Activated naive CD4-positive, alpha-beta T cell treated with Interleukin-2 at 50 U/mL for 16 hours (primary cell): ENCODE data around the gene OR3A3.
"Not testable (repeated sequence)": the region's sequence is repeated elsewhere in the genome, so short reads cannot be mapped to it uniquely, and the experiment has no call there.

Experiments
- DNase-seq: peaks from one replicate; pipeline ENCODE4 v3.0.0-alpha.2; 2020

The OR3A3 gene

DNA sequence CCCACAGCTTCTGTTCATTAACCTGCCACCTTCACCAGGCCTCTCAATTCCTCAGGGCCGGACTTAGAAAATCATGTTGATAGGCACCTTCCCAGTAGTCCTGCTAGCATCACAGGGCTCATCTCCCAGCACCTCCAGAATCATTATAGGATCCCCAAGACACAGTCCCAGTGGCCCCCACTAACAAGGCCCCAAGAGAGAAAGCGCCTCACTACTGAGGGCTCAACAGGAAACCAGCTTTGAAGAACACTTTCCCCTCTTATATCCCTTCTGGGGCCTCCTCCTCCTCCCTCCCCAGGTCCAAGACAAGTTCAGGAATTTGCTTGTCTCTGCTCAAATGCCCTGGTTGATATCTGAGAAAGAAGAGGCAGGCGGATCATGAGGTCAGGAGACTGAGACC lies at the start of gene OR3A3:
TSS of gene OR3A3 (plus strand) at position 301 of the 400 bp plus-strand sequence.
- no peak for DNase-seq

DNA sequence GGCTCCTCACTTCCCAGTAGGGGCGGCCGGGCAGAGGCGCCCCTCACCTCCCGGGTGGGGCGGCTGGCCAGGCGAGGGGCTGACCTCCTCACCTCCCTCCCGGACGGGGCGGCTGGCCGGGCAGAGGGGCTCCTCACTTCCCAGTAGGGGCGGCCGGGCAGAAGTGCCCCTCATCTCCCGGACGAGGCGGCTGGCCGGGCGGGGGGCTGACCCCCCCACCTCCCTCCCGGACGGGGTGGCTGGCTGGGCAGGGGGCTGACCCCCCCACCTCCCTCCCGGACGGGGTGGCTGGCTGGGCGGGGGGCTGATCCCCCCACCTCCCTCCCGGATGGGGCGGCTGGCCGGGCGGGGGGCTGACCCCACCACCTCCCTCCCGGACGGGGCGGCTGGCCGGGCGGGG lies 40.0 kb upstream of the OR3A3 start:
- not testable (repeated sequence) for DNase-seq

DNA sequence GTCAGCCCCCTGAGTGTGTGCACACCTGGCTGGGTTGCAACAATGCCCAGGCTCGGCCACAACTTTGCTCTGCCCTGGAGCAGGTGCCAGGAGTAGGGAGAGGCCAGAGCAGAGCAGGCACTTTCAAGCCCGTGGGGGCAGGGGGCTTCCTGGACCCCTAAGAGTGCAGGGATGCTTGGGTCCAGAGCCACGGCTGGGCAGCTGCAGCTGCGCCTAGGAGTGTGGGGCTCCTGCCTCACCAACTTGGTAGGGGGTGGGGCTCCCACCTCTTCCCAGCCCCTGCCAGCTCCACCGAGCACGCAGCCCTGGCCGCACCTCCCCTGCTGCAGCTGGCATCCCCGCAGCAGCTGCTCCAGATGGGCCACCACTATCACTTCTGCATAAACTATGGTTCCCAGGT lies 32.8 kb upstream of the OR3A3 start:
- no peak for DNase-seq

DNA sequence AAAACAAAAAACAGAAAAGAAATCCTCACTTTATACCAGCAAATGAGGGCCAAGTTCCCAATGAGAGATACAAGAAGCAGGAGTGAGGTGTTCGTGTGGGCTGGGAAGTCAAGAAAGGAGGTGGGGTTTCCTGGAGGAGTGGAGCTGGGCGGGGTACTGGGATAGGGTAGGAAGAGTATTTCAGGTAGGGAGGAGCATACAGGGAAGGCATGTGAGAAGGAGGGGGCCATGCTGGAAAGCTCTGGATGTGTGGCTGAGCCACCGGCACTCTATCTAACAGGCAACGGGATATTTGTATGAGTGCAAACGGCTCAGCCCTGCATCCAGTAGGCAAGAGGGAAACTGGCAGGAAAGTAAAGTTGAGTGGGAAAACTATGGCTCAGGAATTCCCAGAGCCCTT lies 29.2 kb upstream of the OR3A3 start:
- DNase-seq, result no peak

DNA sequence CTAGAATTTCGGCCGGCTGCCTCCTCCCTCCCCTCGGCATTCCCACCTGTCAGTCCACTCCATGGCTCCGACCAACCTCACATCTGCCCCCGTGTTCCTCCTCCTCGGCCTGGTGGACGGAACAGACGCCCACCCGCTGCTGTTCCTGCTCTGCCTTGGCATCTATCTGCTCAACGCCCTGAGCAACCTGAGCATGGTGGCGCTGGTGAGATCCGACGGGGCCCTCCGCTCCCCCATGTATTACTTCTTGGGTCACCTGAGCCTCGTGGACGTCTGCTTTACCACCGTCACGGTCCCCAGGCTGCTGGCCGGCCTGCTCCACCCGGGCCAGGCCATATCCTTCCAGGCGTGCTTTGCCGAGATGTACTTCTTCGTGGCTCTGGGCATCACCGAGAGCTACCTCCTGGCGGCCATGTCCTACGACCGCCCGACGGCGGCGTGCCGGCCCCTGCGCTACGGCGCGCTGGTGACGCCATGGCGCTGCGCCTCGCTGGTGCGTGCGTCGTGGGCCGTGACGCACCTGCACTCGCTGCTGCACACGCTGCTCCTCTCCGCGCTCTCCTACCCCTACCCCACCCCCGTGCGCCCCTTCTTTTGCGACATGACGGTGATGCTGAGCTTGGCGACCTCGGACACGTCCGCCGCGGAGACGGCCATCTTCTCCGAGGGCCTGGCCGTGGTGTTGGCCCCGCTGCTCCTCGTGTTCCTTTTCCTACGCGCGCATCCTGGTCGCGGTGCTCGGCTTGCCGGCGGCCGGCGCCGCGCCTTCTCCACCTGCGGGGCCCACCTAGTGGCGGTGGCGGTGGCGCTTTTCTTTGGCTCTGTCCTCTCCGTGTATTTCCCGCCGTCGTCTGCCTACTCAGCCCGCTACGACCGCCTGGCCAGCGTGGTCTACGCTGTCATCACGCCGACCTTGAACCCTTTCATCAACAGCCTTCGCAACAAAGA lies 25.0 kb upstream of the OR3A3 start, which contains the start of gene OR3A2:
TSS of gene OR3A2 (minus strand) at position 440 of the 948 bp plus-strand sequence.
- peak; percentile 52 for DNase-seq

DNA sequence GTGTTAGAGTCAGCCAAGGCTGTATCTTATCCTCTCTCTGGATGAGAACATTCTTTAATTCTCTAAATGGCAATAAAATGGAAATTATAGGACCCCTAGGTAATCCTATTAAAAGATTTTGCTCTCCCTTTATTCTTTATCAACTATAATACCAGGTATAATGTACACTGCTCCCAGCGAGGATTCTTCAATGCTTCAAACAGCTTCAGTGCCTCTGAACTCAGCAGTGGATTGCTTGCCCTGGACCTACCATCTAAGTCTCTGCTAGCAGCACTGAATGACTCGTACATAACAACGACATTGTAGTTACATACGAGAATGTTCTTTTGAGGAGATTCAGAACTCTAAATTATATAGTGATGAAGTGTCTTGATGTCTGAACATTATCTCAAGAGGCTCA lies 21.4 kb upstream of the OR3A3 start:
- no peak for DNase-seq

DNA sequence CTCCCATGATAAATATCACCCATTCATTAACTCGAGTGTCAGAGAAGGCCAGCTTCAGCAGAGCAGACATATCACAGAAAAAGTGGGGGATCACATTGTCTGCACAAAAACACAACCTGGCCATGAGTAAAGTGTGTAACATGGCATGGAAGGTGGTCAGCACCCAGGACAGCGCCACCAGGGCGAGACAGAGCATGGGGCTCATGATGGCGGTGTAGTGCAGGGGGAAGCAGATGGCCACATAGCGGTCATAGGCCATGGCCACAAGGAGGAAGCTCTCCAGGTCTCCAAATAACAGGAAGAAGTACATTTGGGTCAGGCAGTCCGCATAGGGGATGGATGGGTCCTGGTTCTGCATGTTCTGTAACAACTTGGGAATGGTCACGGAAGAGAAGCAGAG lies 13.4 kb upstream of the OR3A3 start:
- not testable (repeated sequence) for DNase-seq

DNA sequence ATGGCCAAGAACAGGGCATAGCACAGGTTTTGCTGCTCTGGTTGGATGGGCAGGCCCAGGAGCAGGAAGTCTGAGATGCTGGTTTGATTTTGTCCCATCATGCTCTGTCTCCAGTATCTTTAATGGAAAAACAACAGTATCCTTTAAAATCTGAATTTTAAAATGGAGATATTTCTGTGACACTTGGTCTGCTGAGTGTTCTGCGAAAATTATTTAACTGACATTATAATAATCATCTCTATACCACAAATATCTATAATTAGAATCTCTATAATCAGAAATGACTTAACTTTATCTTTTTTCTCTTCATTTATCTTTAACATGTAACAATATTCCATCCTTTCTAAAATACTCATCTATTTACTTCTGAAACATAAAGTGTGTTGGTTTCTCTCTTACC lies 12.9 kb upstream of the OR3A3 start, which contains the start of gene OR1E1:
TSS of gene OR1E1 (minus strand) at position 101 of the 400 bp plus-strand sequence. CDS start at position 101, 0 bp downstream.
- DNase-seq, result no peak

DNA sequence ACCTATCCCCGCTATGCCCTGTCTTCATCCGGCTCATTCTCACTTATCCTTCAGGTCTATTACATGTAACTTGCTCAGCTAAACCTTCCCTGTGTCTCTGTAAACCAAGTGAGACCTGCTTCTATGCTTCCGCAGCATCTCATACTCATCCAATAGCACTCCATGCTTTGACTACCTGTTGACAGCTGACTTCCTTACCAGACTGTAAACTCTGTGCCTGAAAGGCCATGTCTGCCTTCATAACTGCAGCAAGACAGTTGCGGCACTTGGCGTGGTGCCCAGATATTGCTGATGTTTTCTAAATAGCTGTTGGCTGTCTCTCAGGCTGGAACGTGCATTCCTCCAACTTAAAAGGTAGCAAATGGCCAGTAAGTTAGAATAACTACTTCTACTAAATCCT lies 11.1 kb upstream of the OR3A3 start:
- DNase-seq, result no peak

DNA sequence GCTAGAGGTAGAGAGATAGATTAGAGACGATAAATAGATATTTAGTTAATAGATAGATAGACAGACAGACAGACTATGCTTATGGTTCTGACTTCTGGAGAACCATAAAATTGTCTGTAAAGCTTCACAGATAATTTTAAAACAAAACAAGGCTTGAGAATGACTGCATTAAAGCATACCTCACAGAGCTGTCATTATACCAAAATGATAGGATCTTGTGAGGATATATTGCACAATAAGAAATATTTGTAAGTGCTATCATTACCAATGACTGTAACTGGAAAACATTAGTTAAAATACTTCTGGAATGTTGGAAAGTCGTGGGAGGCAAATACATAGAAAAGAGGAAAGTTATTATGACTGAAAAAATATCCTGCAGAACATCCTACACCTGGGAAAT lies 9.4 kb upstream of the OR3A3 start:
- no peak for DNase-seq

DNA sequence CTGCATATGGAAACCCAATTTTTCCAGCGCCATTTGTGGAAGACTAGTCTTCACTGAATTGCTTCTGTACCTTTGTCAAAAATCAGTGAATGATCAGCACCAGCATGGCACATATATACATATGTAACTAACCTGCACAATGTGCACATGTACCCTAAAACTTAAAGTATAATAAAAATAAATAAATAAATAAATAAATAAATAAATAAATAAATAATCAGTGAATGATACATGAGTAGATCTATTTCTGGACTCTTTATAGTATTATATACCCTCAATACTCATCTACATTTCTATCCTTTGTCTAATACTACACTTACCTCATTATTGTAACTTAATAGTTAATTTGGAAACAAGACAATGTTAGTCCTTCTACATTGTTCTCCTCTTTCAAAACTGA lies 7.3 kb upstream of the OR3A3 start:
- DNase-seq, result not testable (repeated sequence)

DNA sequence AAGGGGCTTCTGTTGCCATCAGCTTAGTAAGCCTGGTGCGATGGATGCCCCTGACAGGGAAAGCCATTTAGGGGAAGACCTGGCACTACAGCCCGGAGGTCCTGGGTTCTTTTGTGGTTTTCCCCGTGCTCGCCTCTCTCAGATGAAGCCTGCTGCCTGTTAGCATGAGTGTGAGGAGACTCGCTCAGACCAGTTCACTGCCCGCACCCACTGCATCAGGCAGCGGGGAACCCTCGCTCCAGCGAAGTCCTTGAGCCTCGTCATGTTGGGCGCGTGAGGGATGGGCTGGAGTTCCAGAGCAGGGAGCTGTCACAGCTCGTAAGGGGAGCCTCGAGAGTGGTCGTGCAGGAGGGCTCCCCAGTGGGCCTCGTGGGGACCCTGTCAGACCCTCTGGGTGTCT lies 1.0 kb downstream of the OR3A3 start:
- not testable (repeated sequence) for DNase-seq

DNA sequence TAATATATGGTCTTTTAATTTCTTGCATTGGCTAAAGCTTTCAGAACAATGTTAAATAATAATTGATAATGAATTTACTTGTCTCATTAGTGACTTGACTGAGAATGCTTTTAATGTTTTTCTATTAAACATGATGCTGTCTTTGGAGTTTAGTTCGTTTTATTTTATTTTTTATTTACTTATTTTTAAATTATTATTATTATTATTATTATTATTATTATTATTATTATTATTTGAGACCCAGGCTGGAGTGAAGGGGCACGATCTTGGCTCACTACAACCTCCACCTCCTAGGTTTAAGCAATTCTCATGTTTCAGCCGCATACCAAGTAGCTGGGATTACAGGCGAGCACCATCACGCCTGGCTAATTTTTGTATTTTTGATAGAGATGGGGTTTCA lies 4.4 kb downstream of the OR3A3 start:
- DNase-seq, result no peak

DNA sequence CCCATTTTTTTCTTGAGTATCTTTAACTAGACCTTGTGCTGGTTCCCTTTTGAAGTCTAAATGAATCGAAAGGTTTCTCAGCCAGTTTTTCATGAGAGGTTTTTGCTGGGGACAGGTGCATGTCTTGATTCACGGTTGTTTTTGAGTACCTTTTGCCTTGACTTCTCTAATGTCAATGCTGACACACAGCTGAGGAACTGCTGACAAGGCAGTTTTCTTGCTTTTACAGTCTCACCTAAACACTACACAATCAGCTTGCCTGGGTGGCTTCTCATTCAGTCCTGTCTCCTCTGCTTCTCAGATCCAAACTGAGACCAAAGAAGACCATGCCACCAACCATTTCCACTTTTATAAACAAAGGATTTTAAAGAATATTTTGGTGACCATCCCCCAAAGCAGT lies 7.1 kb downstream of the OR3A3 start:
- DNase-seq, result no peak

DNA sequence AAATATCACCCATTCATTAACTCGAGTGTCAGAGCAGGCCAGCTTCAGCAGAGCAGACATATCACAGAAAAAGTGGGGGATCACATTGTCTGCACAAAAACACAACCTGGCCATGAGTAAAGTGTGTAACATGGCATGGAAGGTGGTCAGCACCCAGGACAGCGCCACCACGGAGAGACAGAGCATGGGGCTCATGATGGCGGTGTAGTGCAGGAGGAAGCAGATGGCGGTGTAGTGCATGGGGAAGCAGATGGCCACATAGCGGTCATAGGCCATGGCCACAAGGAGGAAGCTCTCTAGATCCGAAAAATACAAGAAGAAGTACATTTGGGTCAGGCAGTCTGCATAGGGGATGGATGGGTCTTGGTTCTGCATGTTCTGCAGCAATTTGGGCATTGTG lies 22.0 kb downstream of the OR3A3 start:
- DNase-seq, result not testable (repeated sequence)

DNA sequence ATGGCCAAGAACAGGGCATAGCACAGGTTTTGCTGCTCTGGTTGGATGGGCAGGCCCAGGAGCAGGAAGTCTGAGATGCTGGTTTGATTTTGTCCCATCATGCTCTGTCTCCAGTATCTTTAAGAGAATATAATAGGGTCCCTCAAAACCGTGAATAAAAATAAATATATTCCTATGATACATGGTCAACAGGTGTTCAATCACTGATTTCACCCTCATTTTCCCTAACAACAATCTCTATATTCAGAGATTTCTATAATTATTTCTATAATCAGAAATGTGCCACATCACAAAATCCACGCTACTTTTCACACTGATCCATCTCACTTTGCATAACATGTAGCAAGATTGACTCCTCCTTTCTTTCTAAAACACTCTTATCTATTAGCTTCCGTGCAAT lies 22.6 kb downstream of the OR3A3 start, which contains the start of gene OR1E2:
TSS of gene OR1E2 (minus strand) at position 101 of the 400 bp plus-strand sequence. CDS start at position 101, 0 bp downstream.
- no peak for DNase-seq

DNA sequence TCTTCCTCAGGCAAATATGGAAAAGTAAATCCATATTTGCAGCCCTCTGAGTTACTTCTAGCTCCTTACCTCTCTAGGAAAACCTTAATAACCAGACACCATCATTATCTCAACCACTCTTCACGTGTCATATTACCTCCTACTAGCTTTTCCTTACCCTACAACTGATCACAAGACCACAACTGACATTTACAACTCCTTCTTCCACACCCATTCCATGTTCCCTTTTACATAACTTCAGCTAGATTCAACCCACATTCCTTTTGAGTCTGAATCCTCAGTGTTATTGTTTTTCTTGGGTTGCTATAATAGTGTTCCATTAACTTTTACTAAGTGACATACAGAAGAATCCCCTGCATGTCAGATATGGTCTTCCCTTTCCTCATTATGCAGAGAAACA lies 27.2 kb downstream of the OR3A3 start:
- DNase-seq, result no peak

DNA sequence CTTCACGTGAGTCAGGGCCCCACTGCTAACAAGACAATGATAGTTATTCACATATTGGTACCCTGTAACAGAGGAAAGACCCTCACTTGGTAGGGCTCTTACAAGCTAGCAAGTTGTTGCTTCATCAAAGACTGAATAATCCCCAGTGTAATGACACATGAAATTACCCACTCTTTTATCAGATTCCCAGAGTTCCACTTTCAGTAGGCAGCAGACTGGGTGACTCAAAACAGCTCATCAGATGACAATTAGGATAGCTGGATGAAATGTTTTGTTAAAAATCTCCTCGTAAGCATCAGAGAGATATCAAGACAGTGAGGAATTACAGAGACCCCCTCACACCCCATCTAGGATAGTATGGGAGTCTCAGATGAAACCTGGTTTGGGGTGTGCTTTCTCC lies 29.3 kb downstream of the OR3A3 start:
- no peak for DNase-seq

DNA sequence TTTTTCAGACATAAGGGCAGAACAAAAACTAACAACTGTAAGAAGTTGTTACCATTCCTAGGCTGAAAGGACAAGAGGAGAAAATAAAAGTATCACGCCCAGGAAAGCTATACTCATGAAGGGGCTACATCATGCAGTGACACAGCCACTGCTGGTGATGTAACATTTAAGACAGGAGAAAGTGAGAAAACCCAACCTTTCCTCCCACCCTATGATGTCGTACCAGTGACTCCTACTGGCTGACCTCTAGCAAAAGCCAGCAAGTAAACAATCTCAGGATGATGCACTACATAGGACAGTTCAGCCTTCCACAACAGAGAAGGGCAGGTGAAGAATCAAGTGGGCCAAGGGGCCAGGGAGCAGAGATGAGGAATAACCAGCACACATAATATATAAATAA lies 36.5 kb downstream of the OR3A3 start:
- no peak for DNase-seq

DNA sequence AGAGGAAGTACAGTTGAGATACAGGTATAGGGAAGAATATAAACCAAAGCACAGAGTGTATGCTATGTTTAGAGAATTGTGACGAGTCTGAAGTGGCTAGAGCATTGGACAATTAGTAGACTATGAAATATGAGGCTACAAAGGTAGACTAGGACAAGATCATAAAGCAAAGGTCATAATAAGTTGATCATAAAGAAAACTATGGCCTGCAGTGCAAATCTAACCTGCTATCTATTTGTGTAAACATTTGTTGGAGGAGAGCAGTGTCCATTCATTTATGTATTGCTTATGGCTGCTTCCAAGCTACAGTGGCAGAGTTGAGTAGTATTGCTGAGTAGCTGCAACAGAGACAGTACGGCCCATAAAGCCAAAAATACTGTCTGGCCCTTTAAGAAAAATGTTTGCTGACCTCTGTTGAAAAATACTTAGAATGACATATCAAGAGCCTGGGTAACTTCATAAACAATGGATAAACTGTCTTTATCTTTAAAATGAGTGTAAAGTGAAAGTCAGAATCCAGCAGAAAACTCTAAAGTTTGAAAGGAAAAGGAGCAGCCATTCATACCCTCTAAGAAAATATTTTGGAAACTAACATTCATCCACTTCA lies 37.0 kb downstream of the OR3A3 start:
- DNase-seq, result no peak

DNA sequence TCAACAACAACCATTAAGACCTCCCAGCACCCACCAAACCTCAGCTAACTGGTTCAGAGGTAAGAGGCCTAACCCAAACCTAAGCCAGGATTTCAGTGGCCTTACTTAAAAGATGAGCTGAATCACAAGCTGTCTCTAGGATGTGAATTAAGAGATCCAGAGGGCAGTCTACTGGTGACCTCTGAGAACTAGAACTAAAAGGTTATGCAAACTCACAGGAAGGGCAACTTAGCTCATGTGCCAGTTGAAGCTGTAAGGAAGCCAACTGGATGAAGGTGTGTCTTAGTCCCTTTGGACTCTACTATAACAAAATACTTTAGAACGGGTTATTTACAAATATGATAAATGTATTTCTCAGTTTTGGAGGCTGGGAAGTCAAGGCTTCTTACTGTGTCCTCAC lies 55.2 kb downstream of the OR3A3 start:
- DNase-seq, result not testable (repeated sequence)

DNA sequence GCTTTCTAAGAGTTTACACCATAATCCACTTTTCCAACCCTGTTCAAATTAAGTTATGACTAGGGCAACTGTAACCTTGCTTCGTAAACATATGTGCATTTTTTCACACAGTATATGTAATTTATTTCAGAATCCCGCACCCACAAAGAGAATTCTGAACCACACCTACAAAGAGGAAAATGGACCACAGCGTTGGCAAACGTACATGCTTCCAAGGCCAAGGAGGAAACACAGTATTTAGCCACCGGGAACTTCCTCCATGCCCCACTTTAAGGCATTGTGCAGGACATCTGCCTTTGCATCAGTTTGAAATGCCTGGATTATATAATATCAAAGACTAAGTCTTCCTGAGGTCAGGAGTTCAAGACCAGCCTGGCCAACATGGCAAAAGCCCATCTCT lies 58.4 kb downstream of the OR3A3 start:
- DNase-seq, result no peak

DNA sequence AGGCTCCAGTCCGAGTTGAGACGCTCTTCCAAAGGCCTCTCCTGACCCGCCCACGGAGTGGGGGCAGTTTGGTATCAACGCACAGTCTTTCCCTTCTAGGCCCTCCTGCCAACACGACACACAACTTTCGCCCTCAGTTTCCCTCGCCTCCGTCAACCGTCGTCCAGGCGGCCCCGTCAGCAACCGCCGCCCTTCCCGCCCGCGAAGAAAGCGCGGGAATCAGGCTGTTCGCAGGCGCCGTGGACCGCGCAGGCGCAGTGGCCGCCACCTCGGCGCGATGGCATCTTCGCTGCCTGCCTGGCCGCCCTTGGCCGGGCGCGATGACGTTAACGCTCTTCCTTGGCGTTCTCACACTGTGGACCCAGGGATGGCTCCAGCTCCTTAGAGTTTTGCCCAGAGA lies 60.4 kb downstream of the OR3A3 start, which contains the start of gene SPATA22:
TSS of gene SPATA22 (minus strand) at position 221 of the 400 bp plus-strand sequence. CDS start 2,494 bp downstream, outside the sequence.
- DNase-seq, result no peak

DNA sequence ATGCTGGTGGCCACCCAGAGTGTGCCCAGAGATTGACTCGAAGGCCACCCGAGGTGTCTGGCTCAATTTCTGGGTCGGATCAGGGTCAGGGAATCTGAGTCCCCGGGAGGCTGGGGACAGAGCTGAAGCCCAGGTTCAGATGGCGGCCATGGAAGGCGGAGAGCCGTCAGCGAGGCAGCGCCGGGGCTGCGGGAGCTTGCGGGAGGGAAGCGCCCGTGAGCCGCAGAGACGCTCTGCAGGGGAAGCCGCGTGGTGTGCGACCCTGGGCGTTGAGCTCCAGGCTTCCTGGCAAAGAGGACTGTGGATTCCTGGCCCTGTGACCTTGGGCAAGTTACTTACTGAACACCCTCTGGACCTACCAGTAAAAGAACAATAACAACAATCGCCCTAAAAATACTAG lies 61.0 kb downstream of the OR3A3 start:
- no peak for DNase-seq
